Measurements from ENCODE around the gene NPY4R2.
"Not testable (repeated sequence)": the region's sequence is repeated elsewhere in the genome, so short reads cannot be mapped to it uniquely, and the experiment has no call there.

GRCh38 chr10:47920610-47921009 is 2.1 kb downstream of the NPY4R2 start:
- TF ChIP-seq CTCF (IDR thresholded peaks at IDR 0.05; ENCODE audit: extremely low read depth in 1 of 2, insufficient read depth in 1 of 2, low read depth in 1 of 2, low read length in 2 of 2); EZH2 (IDR thresholded peaks at IDR 0.05; ENCODE audit: borderline replicate concordance, low read depth, low read length, severe bottlenecking); POLR2A (IDR thresholded peaks at IDR 0.05; ENCODE audit: low read depth, low read length); MYC (IDR thresholded peaks at IDR 0.05; ENCODE audit: low read depth, low read length); JUN (IDR thresholded peaks at IDR 0.05; ENCODE audit: borderline replicate concordance, insufficient read depth, insufficient read length, low read depth): not testable (repeated sequence)

All from endothelial cell of umbilical vein (primary cell).